ENCODE data around the gene DCDC1.

DNA sequence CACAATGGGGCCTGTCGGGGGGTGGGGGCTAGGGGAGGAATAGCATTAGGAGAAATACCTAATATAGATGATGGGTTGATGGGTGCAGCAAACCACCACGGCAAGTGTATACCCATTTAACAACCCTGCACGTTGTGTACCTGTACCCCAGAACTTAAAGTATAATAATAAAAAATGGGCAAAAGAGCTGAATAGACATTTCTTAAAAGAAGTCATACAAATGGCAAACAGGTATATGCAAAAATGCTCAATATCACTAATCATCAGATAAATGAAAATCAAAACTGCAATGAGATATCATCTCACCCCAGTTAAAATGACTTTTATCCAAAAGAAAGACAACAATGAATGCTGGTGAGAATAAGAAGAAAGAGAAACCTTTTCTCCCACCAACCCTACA, 419.7 kb downstream of the DCDC1 start:
- TF ChIP-seq, protein P1, sequence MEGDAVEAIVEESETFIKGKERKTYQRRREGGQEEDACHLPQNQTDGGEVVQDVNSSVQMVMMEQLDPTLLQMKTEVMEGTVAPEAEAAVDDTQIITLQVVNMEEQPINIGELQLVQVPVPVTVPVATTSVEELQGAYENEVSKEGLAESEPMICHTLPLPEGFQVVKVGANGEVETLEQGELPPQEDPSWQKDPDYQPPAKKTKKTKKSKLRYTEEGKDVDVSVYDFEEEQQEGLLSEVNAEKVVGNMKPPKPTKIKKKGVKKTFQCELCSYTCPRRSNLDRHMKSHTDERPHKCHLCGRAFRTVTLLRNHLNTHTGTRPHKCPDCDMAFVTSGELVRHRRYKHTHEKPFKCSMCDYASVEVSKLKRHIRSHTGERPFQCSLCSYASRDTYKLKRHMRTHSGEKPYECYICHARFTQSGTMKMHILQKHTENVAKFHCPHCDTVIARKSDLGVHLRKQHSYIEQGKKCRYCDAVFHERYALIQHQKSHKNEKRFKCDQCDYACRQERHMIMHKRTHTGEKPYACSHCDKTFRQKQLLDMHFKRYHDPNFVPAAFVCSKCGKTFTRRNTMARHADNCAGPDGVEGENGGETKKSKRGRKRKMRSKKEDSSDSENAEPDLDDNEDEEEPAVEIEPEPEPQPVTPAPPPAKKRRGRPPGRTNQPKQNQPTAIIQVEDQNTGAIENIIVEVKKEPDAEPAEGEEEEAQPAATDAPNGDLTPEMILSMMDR (IDR thresholded peaks at IDR 0.05) = no peak
- no peak for TF ChIP-seq POLR2A (IDR thresholded peaks at IDR 0.05)
